PC-3 (cell line): ENCODE data around the gene FKBP1A. TPM values are rescaled to one million over a fixed set of nuclear protein-coding genes. Genes with fewer than 3 reads are reported as not detected.

Experiments used
- ATAC-seq: fragments of 200-7000 bp; cut with Tn5 transposase; 2 replicates; pipeline ENCODE4 v1.9.1; 2020; ENCODE audit warnings: mild to moderate bottlenecking, moderate library complexity
- BruUV-seq: library from RNA; stranded (reverse); fragments of 400-500 nt; replicated peaks from 2 replicates; lab custom pipeline; 2021; lab: Mats Ljungman, UMichigan
- CTCF ChIA-PET: fragments of 300-600 bp; sonication (Branson Sonifier 250); formaldehyde crosslinking; loops from one replicate; lab custom pipeline; 2022; ENCODE audit warnings: antibody characterized with exemption; lab: Charles Lee
- POLR2A ChIA-PET: fragments of 300-600 bp; sonication (Branson Sonifier 250); formaldehyde crosslinking; loops from one replicate; lab custom pipeline; 2022; ENCODE audit warnings: antibody characterized with exemption; ENCODE audit not compliant: unreplicated experiment; lab: Charles Lee
- DNase-seq: peaks from one replicate; pipeline ENCODE4 v3.0.0-alpha.2; 2015
- H2AFZ ChIP-seq: fragments of 300-600 bp; sonication (generic); 2 replicates; pipeline ENCODE4 v1.6.0; 2016; ENCODE audit warnings: antibody characterized with exemption, low read length
- H3F3A ChIP-seq: fragments of 300-600 bp; sonication (generic); one replicate; pipeline ENCODE4 v1.6.0; 2017; ENCODE audit warnings: antibody characterized with exemption, low read length, control low read depth, mild to moderate bottlenecking; ENCODE audit not compliant: unreplicated experiment
- H3K27ac ChIP-seq: fragments of 300-600 bp; sonication (generic); 2 replicates; pipeline ENCODE4 v1.5.1; 2016; ENCODE audit warnings: mild to moderate bottlenecking, low read length
- H3K27me3 ChIP-seq: fragments of 300-600 bp; sonication (generic); 2 replicates; pipeline ENCODE4 v1.6.1; 2016; ENCODE audit warnings: low read length, mixed read lengths
- H3K36me3 ChIP-seq: fragments of 300-600 bp; sonication (generic); 2 replicates; pipeline ENCODE4 v1.6.1; 2016; ENCODE audit warnings: low read depth, mixed run types, low read length, mixed read lengths
- H3K4me1 ChIP-seq: fragments of 300-600 bp; sonication (generic); 2 replicates; pipeline ENCODE4 v1.5.1; 2016; ENCODE audit warnings: low read length; ENCODE audit not compliant: insufficient read depth
- H3K4me2 ChIP-seq: fragments of 300-600 bp; sonication (generic); 2 replicates; pipeline ENCODE4 v1.6.0; 2016; ENCODE audit warnings: low read length
- H3K4me3 ChIP-seq: fragments of 300-600 bp; sonication (generic); 2 replicates; pipeline ENCODE4 v1.5.1; 2016; ENCODE audit warnings: mild to moderate bottlenecking, low read length, mixed read lengths
- H3K79me2 ChIP-seq: fragments of 300-600 bp; sonication (generic); 2 replicates; pipeline ENCODE4 v1.6.1; 2017; ENCODE audit warnings: low read length, mixed read lengths
- H3K9ac ChIP-seq: fragments of 300-600 bp; sonication (generic); 2 replicates; pipeline ENCODE4 v1.6.0; 2016; ENCODE audit warnings: mild to moderate bottlenecking, low read length
- H3K9me2 ChIP-seq: fragments of 300-600 bp; sonication (generic); replicated peaks from 2 replicates; pipeline ENCODE4 v1.6.1; 2016; ENCODE audit warnings: mixed run types, low read length, mixed read lengths
- H3K9me3 ChIP-seq: fragments of 300-600 bp; sonication (generic); 2 replicates; pipeline ENCODE4 v1.6.1; 2016; ENCODE audit warnings: low read length, mixed read lengths
- H4K20me1 ChIP-seq: fragments of 300-600 bp; sonication (generic); 2 replicates; pipeline ENCODE4 v1.6.1; 2016; ENCODE audit warnings: low read length, mixed read lengths
- CTCF ChIP-seq: fragments of 300-600 bp; sonication (generic); conservative IDR thresholded peaks from 2 replicates; pipeline ENCODE4 v1.5.1; 2017; ENCODE audit warnings: antibody characterized with exemption, low read depth, mild to moderate bottlenecking, low read length
- EZH2 ChIP-seq: fragments of 300-600 bp; sonication (generic); IDR thresholded peaks from one replicate; pipeline ENCODE4 v1.6.1; 2017; ENCODE audit warnings: antibody characterized with exemption, mild to moderate bottlenecking, low read length; ENCODE audit not compliant: unreplicated experiment
- EZH2phosphoT487 ChIP-seq: fragments of 300-600 bp; sonication (generic); IDR thresholded peaks from 2 replicates; pipeline ENCODE4 v1.6.1; 2018; ENCODE audit warnings: mild to moderate bottlenecking, antibody characterized with exemption, low read length, borderline replicate concordance
- intact Hi-C: fragments of 100-400 bp; cut with micrococcal nuclease; formaldehyde crosslinking; loops from 2 replicates; pipeline ENCODE4 v1.9.0; 2023
- total RNA-seq: library from RNA; depleted of rRNA; stranded (reverse); fragments of >200 nt; gene quantifications from 2 replicates; pipeline ENCODE4 v1.2.3, GENCODE V29; 2014

Gene FKBP1A
- total RNA-seq, 1 experiment from 2014 or later = 178 TPM

GRCh38 chr20:1323256-1323655, 69.6 kb downstream of the FKBP1A start:
- peak overlapping the region; percentile 51 for H3K9ac ChIP-seq
- 0 out of 2 replicates have a peak overlapping the region, but pooled peaks have one; percentile 17 for H2AFZ ChIP-seq
- peak overlapping the region; percentile 22 for H3K4me2 ChIP-seq
- no peaks in the 10 kb centered on the region for H3K36me3 ChIP-seq
- no peaks in the 10 kb centered on the region for H3K27me3 ChIP-seq
- ChIA-PET POLR2A (no interaction called here), CTCF (interaction anchor here (0.5 kb wide), 1 partner anchor 115 kb away, joined by 4 read pairs; no protein-coding TSS in a partner anchor)
- H3K9me3 ChIP-seq = no peaks in the 10 kb centered on the region
- no peak overlapping the region for H3K4me3 ChIP-seq
- TF ChIP-seq CTCF (no peak), EZH2 (no peak), EZH2phosphoT487 (no peak)
- peaks cover 30% of the 10 kb centered on the region for H3K79me2 ChIP-seq
- no peaks in the 10 kb centered on the region for H3K9me2 ChIP-seq
- H3K4me1 ChIP-seq = peaks cover 49% of the 10 kb centered on the region
- H4K20me1 ChIP-seq = no peaks in the 10 kb centered on the region
- no peak for ATAC-seq
- intact Hi-C loops = loop anchor here (2.0 kb wide), 1 partner anchor 70 kb away; the partner anchor contains the start of gene FKBP1A
- H3K27ac ChIP-seq = peak overlapping the region; percentile 82
- no peak for DNase-seq
- no TSS peak for BruUV-seq
- H3F3A ChIP-seq = no peaks in the 10 kb centered on the region

GRCh38 chr20:1322511-1323245, 70.2 kb downstream of the FKBP1A start:
- POLR2A ChIA-PET = no interaction called here
- intact Hi-C loops = loop anchor here (2.0 kb wide), 1 partner anchor 70 kb away; the partner anchor contains the start of gene FKBP1A
- H2AFZ ChIP-seq = 0 out of 2 replicates have a peak overlapping the region, but pooled peaks have one; percentile 17
- ATAC-seq (peak; percentile 68), DNase-seq (peak; percentile 85)
- CTCF ChIA-PET = interaction anchor here (0.5 kb wide), 1 partner anchor 116 kb away, joined by 4 read pairs; no protein-coding TSS in a partner anchor
- no peaks in the 10 kb centered on the region for H3F3A ChIP-seq
- H3K4me2 ChIP-seq = peak overlapping the region; percentile 22
- TF ChIP-seq CTCF = no peak
- TF ChIP-seq EZH2 = no peak
- TF ChIP-seq EZH2phosphoT487 = no peak
- no peaks in the 10 kb centered on the region for H3K9me3 ChIP-seq
- no peak overlapping the region for H3K4me3 ChIP-seq
- no peaks in the 10 kb centered on the region for H4K20me1 ChIP-seq
- H3K9ac ChIP-seq = peak overlapping the region; percentile 51
- peaks cover 24% of the 10 kb centered on the region for H3K79me2 ChIP-seq
- H3K36me3 ChIP-seq = no peaks in the 10 kb centered on the region
- no TSS peak for BruUV-seq
- H3K9me2 ChIP-seq = no peaks in the 10 kb centered on the region
- no peaks in the 10 kb centered on the region for H3K27me3 ChIP-seq
- H3K27ac ChIP-seq = peak overlapping the region; percentile 82
- peaks cover 44% of the 10 kb centered on the region for H3K4me1 ChIP-seq

- Histone ChIP-seq H3K27me3 (no peaks in the 10 kb centered on the region), H3K9ac (no peak overlapping the region), H3K9me2 (no peaks in the 10 kb centered on the region), H3K4me2 (no peak overlapping the region), H3F3A (no peaks in the 10 kb centered on the region), H3K4me1 (peaks cover 33% of the 10 kb centered on the region), H4K20me1 (no peaks in the 10 kb centered on the region), H3K9me3 (no peaks in the 10 kb centered on the region), H3K4me3 (no peak overlapping the region), H3K79me2 (peaks cover 13% of the 10 kb centered on the region), H3K27ac (no peak overlapping the region), H3K36me3 (no peaks in the 10 kb centered on the region), H2AFZ (no peak overlapping the region)
- intact Hi-C loops = no loop called here
- TF ChIP-seq EZH2phosphoT487 = no peak
- TF ChIP-seq CTCF = no peak
- no peak for TF ChIP-seq EZH2
- ChIA-PET POLR2A (no interaction called here), CTCF (no interaction called here)
- ATAC-seq (no peak), DNase-seq (no peak)
- no TSS peak for BruUV-seq
These were observed 71.3 kb downstream of the FKBP1A start for GRCh38 chr20:1321654-1321939.
